Suprapubic skin (tissue), 4 donors: ENCODE results near the gene RAPGEF2. TPM values are rescaled to one million over a fixed set of nuclear protein-coding genes. Genes with fewer than 3 reads are reported as not detected.

Experiments
- DNase-seq, 2 donors: peaks; one replicate each; pipeline ENCODE4 v3.0.0-alpha.2; 2019; ENCODE audit warnings: low spot score in 2 of 2
- H3K27ac ChIP-seq: fragments of 200-600 bp; sonication (generic); one replicate; pipeline ENCODE4 v1.5.1; 2019
- H3K27me3 ChIP-seq: fragments of 200-600 bp; sonication (generic); one replicate; pipeline ENCODE4 v1.5.1; 2019
- H3K36me3 ChIP-seq: fragments of 200-600 bp; sonication (generic); one replicate; pipeline ENCODE4 v1.5.1; 2019
- H3K4me1 ChIP-seq: fragments of 200-600 bp; sonication (generic); one replicate; pipeline ENCODE4 v1.5.1; 2019
- H3K4me3 ChIP-seq: fragments of 200-600 bp; sonication (generic); one replicate; pipeline ENCODE4 v1.5.1; 2019; ENCODE audit warnings: mild to moderate bottlenecking
- H3K9me3 ChIP-seq: fragments of 200-600 bp; sonication (generic); one replicate; pipeline ENCODE4 v1.5.1; 2019
- EP300 ChIP-seq: sonication (generic); formaldehyde crosslinking; IDR thresholded peaks from one replicate; pipeline ENCODE4 v1.6.1; 2017; ENCODE audit warnings: antibody characterized with exemption
- POLR2A ChIP-seq, 2 donors: fragments of 450-650 bp; IDR thresholded peaks; one replicate each; pipeline ENCODE4 v1.6.1; 2017; ENCODE audit warnings: antibody characterized with exemption in 2 of 2, mild to moderate bottlenecking in 2 of 2, moderate library complexity in 2 of 2
- POLR2AphosphoS5 ChIP-seq, 3 donors: sonication (generic); formaldehyde crosslinking; IDR thresholded peaks; one replicate each; pipeline ENCODE4 v1.6.1; 2017; ENCODE audit warnings: antibody characterized with exemption in 3 of 3
- WGBS: methylation state at CpG from one replicate; pipeline ENCODE4 v1.1.5; 2018; 5-methylcytosine and 5-hydroxymethylcytosine counted together
- total RNA-seq, 4 donors: library from RNA; depleted of rRNA; stranded (reverse); fragments of >200 nt; gene quantifications; one replicate each; pipeline ENCODE4 v1.1.0, GENCODE V29; 2016
- TF ChIP-seq, protein P1 (sequence below), 2 donors: fragments of 200-600 bp in 1 of 2; fragments of 450-650 bp in 1 of 2; sonication (generic) in 1 of 2; IDR thresholded peaks; one replicate each; pipeline ENCODE4 v1.5.1; 2016 to 2019; ENCODE audit warnings: antibody characterized with exemption in 2 of 2, mild to moderate bottlenecking in 1 of 2, moderate library complexity in 1 of 2

Gene RAPGEF2
- total RNA-seq, 4 donors from 2014 or later = 31.3 to 62.4 (median 43.5) TPM

DNA sequence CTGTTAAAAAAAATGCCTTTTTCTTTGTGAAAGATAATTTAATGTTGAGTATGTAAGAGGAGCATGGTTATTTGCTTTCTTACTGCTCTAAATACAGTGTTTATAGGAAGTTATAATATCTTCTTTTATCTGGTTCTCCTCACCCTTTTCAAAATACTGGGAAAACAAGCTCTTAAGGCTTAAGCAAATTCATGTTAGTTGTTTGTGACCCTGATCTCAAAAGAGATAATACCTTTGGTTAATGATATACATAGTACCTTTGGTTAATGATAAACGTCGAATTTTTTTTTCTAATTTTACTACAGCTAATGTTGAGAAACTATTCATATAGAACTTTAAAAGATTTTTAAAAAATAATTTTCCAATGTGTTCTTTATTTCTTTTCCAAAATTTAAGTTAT is 180.1 kb downstream of the RAPGEF2 start:
- H3K27me3 ChIP-seq = no peaks in the 10 kb centered on the region
- no peak overlapping the region for H3K27ac ChIP-seq
- TF ChIP-seq POLR2AphosphoS5 (IDR thresholded peaks at IDR 0.05) = no peak
- no peak for DNase-seq
- H3K4me1 ChIP-seq = peaks cover 11% of the 10 kb centered on the region
- no peak overlapping the region for H3K4me3 ChIP-seq
- no peaks in the 10 kb centered on the region for H3K36me3 ChIP-seq
- 55% methylated on average over 2 of the region's 2 CpGs for WGBS
- no peaks in the 10 kb centered on the region for H3K9me3 ChIP-seq

DNA sequence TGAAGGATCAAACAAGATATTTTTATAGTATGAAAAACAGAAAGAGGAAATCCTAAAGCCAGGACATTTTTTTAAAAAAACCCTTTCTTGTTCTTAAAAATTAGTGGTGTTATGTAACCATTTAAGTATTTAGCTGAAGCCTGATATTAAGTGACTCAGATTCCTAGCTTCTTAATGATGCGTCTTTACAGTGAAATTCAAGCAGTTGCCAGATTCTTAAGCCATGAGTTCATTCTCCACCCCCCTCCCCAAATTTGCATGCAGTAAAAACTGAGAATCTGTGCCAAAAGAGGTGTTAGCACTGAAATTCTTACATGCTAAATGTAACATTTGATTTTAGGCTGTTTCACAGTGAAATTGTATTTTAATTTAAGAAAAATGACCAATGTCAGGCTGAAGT is 180.8 kb downstream of the RAPGEF2 start:
- DNase-seq = no peak
- Histone ChIP-seq H3K36me3 (no peaks in the 10 kb centered on the region), H3K27me3 (no peaks in the 10 kb centered on the region), H3K4me3 (no peak overlapping the region), H3K27ac (no peak overlapping the region), H3K9me3 (no peaks in the 10 kb centered on the region), H3K4me1 (peaks cover 11% of the 10 kb centered on the region)
- 28% methylated on average over 1 of the region's 1 CpG for WGBS
- TF ChIP-seq POLR2A (IDR thresholded peaks at IDR 0.05) = no peak
- no peak for TF ChIP-seq EP300
- TF ChIP-seq, protein P1, sequence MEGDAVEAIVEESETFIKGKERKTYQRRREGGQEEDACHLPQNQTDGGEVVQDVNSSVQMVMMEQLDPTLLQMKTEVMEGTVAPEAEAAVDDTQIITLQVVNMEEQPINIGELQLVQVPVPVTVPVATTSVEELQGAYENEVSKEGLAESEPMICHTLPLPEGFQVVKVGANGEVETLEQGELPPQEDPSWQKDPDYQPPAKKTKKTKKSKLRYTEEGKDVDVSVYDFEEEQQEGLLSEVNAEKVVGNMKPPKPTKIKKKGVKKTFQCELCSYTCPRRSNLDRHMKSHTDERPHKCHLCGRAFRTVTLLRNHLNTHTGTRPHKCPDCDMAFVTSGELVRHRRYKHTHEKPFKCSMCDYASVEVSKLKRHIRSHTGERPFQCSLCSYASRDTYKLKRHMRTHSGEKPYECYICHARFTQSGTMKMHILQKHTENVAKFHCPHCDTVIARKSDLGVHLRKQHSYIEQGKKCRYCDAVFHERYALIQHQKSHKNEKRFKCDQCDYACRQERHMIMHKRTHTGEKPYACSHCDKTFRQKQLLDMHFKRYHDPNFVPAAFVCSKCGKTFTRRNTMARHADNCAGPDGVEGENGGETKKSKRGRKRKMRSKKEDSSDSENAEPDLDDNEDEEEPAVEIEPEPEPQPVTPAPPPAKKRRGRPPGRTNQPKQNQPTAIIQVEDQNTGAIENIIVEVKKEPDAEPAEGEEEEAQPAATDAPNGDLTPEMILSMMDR (IDR thresholded peaks at IDR 0.05) = no peak
- no peak for TF ChIP-seq POLR2AphosphoS5 (IDR thresholded peaks at IDR 0.05)

DNA sequence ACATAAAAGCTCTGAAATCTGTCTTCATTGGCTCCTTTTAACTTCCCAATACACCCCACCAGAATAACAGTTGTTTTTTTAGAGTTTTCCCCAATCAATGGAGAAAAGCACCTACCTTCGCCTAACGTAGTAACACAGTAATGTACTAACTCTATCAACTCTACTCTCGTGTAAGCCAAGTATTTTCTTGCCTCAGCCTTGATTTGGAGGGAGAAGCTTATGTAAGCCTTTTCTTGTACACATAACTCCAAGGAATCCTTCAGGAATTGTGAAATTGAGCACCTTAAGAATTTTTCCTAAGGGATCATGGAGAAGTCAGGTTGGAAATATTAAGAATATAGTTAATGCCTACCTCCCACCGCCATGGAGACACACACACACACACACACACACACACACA is 181.2 kb downstream of the RAPGEF2 start:
- no peaks in the 10 kb centered on the region for H3K36me3 ChIP-seq
- H3K27me3 ChIP-seq = no peaks in the 10 kb centered on the region
- H3K27ac ChIP-seq = no peak overlapping the region
- H3K4me1 ChIP-seq = peaks cover 11% of the 10 kb centered on the region
- no peaks in the 10 kb centered on the region for H3K9me3 ChIP-seq
- TF ChIP-seq POLR2A (IDR thresholded peaks at IDR 0.05) = no peak
- TF ChIP-seq EP300 = no peak
- TF ChIP-seq, protein P1 (IDR thresholded peaks at IDR 0.05) = no peak
- no peak for TF ChIP-seq POLR2AphosphoS5 (IDR thresholded peaks at IDR 0.05)
- DNase-seq = no peak
- 56% methylated on average over 4 of the region's 4 CpGs for WGBS
- H3K4me3 ChIP-seq = no peak overlapping the region

DNA sequence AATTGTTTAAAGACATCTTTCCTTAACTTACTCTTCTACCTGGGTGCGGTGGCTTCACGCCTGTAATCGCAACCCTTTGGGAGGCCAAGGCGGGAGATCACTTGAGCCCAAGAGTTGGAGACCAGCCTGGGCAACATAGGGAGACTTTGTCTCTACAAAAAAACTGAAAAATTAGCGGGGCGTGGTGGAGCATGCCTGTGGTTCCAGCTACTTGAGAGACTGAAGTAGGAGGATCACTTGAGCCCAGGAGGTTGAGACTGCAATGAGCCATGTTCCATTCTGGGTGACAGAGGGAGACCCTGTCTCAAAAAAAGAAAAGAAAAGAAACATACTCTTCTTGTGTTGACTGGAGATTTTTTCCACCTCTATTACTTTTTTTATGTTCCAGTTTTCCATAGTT is 181.9 kb downstream of the RAPGEF2 start:
- WGBS = over 99% methylated on average over 6 of the region's 6 CpGs
- H3K4me3 ChIP-seq = no peak overlapping the region
- no peak overlapping the region for H3K27ac ChIP-seq
- DNase-seq = no peak
- no peak for TF ChIP-seq POLR2A (IDR thresholded peaks at IDR 0.05)
- no peak for TF ChIP-seq POLR2AphosphoS5 (IDR thresholded peaks at IDR 0.05)
- TF ChIP-seq EP300 = no peak
- TF ChIP-seq, protein P1 (IDR thresholded peaks at IDR 0.05) = no peak
- H3K9me3 ChIP-seq = no peaks in the 10 kb centered on the region
- H3K4me1 ChIP-seq = peaks cover 11% of the 10 kb centered on the region
- H3K27me3 ChIP-seq = no peaks in the 10 kb centered on the region
- H3K36me3 ChIP-seq = no peaks in the 10 kb centered on the region

DNA sequence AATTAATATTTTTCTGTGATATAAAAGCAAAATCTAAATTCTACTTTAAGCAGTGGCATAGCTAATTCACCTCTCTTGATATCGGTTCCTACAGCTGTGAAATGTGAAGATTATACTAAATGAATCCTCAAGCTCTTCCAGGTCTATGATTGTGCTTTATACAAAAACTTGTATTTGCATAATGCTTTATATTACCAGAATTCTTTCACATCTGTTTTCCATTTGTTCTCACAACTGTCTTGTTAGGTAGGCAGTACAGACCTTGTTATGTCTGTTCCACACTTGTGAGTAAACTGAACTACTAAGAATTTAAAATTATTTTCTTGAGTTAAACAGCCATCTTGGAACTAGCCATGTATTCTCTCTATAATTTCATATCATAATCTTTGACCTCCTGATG is 184.9 kb downstream of the RAPGEF2 start:
- Histone ChIP-seq H3K36me3 (no peaks in the 10 kb centered on the region), H3K27ac (no peak overlapping the region), H3K4me1 (peaks cover 11% of the 10 kb centered on the region), H3K27me3 (no peaks in the 10 kb centered on the region), H3K9me3 (no peaks in the 10 kb centered on the region), H3K4me3 (no peak overlapping the region)
- DNase-seq = no peak
- TF ChIP-seq POLR2A (IDR thresholded peaks at IDR 0.05) (no peak), POLR2AphosphoS5 (IDR thresholded peaks at IDR 0.05) (no peak), EP300 (no peak)
- TF ChIP-seq, protein P1 (IDR thresholded peaks at IDR 0.05) = no peak
- WGBS = 90% methylated on average over 1 of the region's 1 CpG

DNA sequence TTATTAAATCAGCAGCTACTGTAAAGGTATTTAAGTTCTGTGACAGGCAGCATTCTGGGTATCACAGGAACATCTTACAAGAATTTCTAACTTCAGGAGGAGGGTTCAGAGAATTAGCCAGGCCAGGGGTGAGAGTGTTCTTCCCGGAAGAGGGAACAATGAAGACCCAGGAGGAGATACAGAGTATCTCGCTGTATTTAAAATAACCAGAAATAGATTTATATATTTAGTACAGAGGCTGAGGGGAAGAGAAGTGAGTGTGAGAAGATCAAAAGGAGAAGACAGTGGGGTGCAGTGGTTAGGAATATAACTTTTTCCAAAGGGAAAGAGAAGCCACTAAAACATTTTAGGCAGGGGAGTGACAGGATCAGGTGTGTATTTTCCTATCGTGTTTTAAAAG is 186.8 kb downstream of the RAPGEF2 start:
- TF ChIP-seq, protein P1 (IDR thresholded peaks at IDR 0.05) = no peak
- TF ChIP-seq EP300 (no peak), POLR2AphosphoS5 (IDR thresholded peaks at IDR 0.05) (no peak), POLR2A (IDR thresholded peaks at IDR 0.05) (no peak)
- H3K27me3 ChIP-seq = no peaks in the 10 kb centered on the region
- DNase-seq = no peak
- no peaks in the 10 kb centered on the region for H3K4me1 ChIP-seq
- no peak overlapping the region for H3K27ac ChIP-seq
- 86% methylated on average over 3 of the region's 3 CpGs for WGBS
- H3K4me3 ChIP-seq = no peak overlapping the region
- H3K36me3 ChIP-seq = no peaks in the 10 kb centered on the region
- no peaks in the 10 kb centered on the region for H3K9me3 ChIP-seq
